UCSD-AML1 (cell line): ENCODE data around the gene EFL1.
"Not testable (repeated sequence)": the region's sequence is repeated elsewhere in the genome, so short reads cannot be mapped to it uniquely, and the experiment has no call there.

Experiments used
- DNase-seq: peaks from one replicate; lab custom pipeline; 2025; ENCODE audit not compliant: unreplicated experiment; lab: John Stamatoyannopoulos, UW

Gene EFL1

DNA sequence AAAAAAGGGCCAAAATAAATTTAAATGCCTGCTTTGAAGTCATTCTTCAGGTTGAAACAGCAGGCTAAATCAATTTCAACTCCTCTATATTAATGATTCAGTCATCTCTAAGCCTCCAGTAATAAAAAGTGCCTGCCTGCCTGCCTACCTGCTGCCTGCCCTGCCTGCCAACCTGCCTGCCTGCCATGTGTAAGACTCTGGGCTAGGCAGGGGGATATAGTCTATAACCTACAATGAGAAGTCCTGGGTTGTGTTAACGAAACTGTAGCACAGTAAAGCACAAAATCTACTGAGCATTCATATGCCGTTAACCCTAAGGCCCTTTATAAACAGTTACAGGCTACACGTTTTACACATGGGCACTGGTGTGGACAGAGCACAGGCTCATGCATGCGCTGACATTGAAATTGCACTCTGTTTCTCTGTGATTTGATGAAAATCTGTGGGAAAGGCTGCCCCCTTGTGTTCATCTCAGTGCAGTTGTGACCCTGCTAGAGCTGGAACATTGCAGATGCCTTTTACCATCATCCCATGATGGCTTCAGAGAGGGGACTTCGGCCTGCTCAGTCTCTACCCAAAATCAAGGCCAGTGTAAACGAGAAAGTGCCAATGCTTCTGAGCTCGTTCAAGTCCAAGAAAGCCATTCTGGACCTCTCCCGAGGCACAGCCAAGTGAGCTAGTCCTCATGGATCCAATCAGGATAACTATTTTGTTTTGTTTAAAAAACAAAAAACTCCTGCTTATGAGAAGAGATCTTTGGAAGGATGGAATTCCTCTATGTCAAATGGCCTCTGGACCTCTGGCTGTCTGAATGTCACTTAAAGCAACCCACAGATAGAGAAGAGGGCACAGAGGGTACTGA is 64.6 kb downstream of the EFL1 start:
- DNase-seq: peak; percentile 51

DNA sequence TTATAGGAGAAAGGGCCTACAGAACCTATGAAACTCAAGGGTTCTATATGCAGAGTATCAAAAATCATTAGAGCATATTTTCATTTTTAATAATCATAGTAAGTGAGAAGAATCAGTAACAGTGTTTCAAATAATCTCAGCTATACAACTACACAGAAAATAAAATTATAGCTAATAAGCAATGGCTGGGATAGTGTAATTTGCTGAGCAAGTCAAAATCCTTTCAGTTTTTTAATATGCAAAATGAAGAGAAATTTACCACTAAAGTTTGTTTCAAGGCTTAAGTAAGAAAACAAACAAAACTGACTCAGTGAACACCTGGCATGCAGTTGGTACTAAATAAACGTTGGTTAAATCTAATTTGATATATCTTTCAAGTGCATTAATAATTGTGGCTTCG is 66.2 kb downstream of the EFL1 start:
- no peak for DNase-seq

DNA sequence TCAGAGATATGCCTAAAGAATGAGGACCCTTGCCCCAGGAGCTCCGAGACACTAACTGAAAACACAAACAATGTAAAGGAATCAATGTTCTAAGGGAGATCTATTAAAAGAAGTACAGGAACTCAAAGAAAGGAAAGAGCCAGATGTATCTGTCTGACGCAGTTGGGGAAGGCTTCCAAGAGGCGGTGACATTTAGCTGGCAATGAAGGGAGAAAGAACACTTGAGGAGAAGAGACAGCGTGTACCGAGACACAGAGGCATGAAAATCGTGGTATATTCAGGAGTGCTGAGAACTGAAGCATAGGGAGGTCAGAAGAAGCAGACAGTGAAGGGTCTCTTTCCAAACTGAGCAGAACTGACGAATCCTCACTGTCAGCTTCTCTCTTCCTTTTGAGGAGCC is 66.7 kb downstream of the EFL1 start:
- not testable (repeated sequence) for DNase-seq

DNA sequence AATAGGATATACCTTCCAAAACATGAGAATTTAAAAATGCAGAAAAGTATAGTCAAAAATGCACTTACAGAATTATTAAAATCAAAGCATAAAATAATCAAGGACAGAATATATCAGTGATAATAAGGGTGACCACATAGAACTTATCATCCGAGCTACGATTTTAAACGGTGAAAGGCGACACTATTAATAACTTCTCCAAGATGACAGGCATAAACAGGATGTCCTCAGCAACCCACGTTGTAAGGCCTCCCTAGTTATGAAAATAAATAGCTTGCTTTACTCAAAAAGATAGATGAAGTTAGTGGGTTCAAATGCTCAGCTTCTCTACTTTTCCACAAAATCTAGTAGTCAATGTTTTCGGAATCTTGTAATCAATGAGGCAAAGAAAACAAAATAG is 68.0 kb downstream of the EFL1 start:
- DNase-seq: not testable (repeated sequence)

DNA sequence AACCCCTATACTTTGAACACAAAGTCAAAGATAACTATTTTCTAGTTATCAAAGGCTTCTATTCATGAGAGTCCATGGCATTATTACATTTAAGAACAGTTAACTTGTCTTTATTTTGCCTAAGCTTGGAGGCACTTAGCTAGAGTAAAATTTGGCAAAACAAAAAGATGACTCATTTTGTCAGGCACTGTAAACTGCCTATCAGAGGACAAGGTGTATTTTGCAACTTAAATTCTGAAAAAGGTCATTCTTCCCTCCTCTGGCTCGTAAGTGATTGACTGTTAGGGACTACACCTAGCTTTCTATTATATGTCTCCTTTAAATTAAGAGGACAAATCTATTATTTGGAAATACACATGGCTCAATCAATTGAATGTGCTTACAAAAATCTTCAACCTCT is 69.1 kb downstream of the EFL1 start:
- not testable (repeated sequence) for DNase-seq

DNA sequence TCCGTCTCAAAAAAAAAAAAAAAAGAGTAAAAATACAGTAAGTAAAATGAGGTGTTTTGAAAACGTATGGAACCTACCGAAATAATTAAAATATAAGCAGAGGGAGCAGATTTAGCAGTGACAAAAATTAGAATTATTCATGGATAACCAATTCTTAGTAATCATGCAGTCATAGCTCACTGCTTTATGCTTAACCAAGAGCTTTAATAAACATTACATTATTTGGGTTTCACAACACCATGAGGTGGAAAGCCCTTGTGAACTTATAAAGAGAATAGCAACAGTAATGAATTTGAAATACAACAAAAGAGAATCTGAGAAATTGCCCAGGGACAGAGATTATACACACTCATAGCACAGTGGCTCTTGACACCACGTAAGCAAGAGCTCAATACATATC is 70.1 kb downstream of the EFL1 start:
- not testable (repeated sequence) for DNase-seq

DNA sequence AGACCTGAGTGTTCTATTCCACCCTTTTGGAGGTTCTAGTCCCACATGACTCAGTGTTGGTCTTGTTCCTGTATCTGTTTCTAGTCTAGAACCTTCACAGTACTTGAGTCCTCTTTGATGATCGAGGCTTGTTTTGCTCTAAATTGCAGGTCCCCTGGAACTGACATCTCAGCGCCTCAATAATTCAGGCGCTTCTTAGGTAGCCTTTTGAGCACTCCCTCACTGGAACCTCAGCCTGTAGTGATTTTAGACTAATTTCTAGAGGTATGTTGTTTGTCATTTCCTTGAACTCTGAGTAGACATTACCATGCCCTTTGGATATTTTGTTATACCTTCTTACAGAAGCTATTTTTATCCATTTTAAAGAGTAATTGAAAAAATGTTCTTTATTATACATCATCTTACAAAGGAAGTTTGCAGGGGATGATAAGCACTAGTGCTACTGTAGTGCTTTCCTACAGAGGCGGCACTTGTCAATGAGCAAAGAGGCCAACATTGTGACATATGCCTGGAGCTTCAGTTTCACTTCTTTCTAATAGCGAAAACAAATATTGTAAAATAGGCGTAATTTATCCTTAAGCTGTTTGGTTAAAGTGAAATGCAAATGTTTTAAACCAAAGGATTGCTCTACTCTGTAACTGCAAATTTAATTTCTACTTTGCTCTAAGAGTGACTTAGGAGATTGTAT is 75.7 kb downstream of the EFL1 start:
- no peak for DNase-seq

DNA sequence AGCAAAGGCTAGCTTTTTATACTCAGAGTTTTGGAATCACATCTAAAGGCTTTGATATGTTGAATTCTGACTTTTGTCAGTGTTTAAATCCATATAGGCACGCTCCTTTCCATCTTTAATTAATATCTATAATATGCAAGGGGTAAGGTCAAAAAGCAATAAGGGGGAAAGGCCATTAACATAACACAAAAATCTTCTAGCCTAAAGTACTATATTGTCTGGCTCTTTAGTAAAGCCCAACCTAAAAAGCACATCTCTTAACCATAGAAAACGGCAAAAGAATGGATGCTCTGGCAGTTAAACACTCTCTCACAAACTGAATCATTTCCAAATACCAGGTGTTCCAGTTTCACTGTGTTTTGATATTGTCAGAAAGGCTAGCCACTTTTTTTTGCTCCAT is 76.4 kb downstream of the EFL1 start:
- no peak for DNase-seq

DNA sequence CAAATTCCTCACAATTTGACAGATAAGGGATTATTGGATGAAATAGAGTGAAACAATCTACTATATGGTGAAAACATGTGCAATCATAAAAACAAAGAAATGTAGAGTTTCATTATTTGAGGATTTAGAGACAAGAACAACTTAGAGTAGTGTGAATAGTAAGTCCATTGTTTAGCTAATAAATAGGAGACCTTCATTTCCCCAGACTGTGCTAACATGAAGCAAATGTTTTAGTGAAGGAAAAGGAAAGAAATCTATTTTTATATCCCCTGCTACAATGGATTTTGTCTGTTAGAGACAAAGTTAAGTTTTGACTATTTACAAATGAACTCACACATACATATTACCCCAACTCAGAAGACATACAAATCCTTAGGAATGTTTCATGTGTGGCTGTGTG is 77.8 kb downstream of the EFL1 start:
- DNase-seq: no peak

DNA sequence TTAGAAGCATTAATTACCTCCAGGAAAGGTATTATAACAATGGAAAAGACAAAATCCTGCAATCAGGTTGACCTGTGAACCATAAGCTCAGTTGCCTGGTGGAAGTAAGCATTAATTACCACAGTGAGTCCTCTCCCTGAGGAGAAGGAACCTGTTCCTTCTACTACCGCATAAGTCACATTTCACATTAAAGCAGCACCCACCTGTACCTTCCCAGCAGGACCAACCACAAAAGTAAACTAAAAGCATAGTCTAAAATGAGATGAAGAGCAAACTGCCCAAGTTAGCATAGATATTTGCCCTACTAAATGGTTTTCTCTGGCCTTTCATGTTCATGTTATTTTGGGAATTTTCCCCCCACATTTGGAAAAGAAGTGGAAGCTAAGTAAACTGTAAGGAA is 78.2 kb downstream of the EFL1 start:
- no peak for DNase-seq

DNA sequence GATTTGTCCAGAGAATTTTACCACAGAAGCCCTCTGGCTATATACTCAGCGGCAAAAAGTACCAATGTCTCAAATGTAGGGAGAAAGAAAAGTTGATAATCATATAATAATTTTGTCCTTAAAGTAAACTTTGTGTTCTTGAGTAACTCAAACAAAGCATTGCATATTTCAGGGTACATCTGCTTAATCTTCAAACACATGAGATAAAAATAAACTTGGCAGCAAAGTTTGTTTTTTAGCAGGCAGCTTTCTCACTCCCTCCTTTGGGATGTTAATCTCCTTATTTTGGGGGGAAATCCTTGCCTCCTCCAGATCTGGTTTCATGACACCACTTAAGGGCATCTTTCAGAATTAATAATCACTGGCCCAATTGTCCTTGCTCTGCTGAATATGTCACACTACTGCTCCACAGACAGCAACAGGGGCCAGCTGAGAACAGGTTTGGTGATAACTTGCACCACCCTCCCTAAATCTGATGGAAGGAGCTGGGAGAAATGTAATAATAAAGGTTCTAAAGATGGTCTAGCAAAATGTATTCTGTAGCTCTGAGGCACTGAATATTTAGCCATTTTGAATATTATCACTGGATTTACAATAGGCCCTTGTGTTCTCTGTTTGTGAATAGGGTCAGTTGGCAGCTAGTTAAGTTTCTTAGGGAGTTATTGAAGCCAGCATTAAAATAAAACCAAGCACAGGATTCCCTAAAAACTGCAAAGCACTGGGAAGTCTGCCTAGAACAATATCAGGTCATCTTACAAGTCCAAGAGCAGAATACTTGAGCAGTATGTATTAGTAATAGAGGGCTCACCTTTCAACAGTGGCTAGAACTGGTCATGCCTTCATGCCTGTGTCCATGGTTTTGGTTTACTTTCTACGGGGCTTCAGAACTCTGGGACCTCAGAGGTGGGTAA is 79.2 kb downstream of the EFL1 start:
- no peak for DNase-seq

DNA sequence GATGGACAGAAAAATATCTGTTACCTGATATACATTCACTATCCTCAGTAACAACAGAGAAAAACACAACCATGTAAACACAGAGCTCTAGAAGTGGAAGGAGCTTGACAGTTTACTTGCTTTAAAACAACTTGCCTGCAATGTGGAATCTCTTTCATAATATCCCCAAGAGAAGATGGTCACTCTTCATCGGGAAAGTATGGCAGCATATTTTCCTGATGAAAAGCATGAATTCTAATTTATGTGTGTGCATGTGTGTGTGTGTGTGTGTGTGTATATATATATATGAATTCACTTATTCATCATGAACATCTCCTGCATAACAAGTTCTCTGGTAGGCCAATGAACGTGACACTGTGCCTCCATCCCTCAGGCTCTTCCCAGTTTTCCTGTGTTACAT is 81.2 kb downstream of the EFL1 start:
- DNase-seq: no peak

DNA sequence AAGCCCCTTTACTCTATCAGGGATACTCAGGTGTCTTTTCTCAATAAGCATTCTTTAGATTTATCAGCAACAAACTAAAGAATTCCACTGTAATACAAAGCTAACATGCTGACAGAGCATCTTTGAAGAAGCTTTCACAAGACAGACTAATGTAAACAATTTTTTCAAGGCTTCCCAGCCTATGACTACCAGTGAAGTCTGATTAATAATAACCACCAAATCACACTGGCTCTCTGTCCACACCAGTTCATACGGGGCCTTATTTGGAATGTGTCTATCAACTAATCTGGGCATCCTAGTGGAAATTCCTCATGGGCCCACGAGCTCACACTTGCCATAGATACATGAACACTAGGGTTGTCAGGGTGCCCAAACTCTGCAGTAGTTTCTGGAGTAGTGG is 84.5 kb downstream of the EFL1 start:
- DNase-seq: no peak

DNA sequence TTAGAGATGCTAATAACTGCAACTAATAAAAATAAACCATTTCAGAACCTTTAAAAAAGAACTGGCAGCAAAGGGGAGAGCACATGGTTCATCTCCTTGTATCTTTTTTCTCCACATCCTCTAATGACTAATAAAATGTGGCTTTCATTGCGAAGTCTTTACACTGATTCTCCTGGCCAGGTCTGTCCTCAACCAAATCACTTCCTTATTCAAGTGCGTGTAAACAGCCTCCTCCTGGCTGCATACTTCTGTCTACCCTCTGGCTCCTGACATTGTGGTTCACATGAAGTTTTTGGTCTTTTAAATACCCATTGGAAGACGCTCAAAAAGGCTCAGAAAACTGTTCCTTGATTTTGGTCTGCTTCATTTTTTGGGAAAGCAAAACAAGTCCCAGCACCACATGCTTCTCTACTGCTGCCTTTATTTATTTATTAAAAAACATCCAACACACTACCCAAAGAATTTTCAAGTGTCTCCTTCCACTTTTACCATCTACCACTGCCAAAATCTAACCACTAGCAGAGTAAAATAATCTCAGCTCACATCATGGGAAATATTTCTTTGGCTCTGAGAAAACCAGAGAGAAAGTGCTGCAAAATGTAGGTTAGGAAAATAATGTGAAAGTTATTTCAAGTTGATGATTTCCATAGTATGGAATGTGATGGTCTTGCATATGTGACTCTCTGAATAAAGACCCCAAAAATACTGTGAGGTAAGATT is 85.1 kb downstream of the EFL1 start:
- no peak for DNase-seq

DNA sequence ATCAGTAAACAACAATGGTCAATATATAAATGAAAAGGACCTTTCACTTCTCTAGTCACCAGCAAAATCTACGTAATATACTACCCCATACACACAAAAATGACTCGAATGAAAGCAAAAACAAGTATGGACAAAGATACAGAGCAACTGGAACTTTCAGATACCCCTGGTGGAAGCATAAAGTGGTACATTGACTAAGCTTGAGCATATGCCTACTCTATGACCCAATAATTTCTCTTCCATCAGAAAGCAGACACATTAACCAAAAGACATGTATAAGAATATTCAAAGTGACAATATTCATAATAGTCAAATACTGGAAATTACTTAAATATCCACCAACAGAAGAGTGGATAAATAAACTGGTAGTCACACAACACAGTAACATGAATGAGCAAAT is 86.0 kb downstream of the EFL1 start:
- DNase-seq: no peak

DNA sequence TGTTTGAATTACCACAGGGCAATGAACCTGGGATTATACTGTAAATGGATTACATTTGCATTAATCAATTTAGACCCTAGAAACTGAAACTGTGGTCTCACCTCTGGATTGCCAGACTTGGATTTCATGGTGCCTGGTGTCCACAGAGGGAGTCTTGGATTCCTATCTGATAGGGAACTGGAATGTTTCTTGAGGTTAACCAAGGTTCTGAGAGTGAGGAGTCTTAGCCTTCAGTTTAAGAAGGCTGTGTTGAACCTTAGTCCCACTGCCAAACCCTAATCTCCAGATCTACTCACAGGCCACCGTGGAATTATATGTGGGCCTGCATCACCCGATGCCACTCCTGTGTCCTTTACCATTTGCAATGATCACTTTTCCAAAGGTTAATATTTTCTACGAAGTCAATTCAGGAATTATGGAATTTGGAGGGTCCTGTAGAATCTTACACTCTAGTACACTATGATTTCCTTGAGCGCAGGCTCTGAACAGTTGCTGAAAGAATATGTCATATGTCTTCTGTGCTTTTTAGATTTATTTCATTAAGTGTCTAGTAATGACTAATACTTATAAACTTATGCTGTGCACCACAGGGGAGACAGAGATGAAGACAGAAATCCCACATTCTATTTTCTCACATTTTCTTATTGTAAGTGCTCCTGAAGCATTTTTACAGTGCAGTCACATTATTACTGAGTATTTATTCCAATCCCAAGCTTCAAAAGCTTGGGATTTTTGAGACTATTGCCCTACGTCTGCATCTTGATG is 87.9 kb downstream of the EFL1 start:
- DNase-seq: no peak

DNA sequence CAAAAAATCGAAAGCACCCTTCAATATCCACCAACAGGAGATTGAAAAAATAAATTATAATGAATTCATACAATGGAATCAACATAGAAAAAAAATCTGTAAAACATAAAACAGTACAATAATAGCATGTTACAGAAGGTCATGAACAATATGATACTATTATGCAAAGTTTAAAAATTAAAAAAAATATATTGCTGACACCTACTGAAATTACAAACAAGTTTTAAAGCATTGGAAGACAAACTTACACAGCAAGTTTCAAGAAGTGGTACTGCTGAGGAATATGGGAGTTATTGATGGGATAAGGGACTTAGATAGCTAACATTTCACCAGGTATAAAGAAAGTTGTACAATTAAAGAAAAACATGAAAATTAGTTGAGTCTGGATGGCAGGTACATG is 89.4 kb downstream of the EFL1 start:
- DNase-seq: no peak

DNA sequence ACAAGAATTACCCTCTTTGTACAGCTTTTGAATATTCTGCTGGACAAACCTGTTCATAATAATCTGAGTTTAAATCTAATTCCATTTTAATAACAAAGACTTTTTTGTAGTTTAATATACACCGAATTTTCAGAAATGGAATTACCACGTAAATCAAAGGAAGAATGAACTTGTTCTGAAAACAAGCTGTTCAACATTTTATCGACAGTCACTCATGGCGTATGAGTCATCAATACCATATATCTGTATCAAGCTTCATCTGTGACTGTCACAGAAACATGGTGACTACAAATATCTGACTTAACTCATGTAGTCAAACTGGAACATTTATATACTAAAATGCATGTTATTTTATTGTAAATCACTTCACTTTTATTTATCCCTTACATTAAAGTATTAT is 90.0 kb downstream of the EFL1 start:
- no peak for DNase-seq

DNA sequence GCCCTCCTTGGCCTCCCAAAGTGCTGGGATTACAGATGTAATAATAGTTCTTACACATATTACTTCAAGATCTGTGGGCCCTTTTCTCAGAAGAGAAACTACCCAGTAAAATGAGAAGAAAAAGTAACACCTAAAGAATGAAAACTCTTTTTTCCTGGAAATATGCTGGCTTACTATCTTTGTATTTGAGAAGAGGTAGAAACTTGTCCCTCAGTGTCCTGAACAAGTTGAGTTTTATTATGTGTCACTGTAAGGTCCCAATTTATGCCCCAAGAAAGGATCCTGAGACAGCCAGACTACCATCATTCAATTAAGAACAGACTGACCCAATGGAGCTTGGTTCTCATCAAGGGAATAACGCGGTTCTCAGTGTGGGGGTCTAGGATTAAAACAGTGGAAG is 93.8 kb downstream of the EFL1 start:
- no peak for DNase-seq

DNA sequence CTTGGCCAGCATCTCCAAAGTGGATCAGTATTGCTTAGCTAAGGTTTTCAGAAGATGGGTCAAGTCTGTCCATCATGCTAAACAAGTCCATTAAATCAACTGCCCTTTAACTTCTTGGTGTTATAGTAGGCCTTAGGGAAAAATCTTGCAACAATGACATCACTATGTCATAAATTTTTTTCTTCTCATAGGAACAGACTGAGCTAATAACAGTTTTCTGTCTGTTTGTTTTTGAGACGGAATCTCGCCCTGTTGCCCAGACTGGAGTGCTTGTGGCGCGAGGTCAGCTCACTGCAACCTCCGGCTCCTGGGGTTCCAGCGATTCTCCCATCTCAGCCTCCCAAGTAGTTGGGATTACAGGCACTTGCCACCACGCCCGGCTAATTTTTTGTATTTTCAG is 94.2 kb downstream of the EFL1 start:
- no peak for DNase-seq
